ENCODE data around the gene IFT25. TPM values are rescaled to one million over a fixed set of nuclear protein-coding genes. Genes with fewer than 3 reads are reported as not detected.

IFT25 gene
- total and polyA plus RNA-seq, 2 donors (not counting 3 experiments of a cell fraction or from before 2014, with no cell fraction given) = 13.0 to 34.0 TPM

- dilution Hi-C loops (cut with MboI; ENCODE audit: extremely low pct_ligation_motif_present, low sequenced_read_pairs) = no loop called here
- ChIA-PET CTCF (no interaction called here), POLR2A (no interaction called here)
- DNase-seq (ENCODE audit: low read depth, low spot score) (no peak), FAIRE-seq (no peak)
- intact Hi-C loops (cut with micrococcal nuclease) = no loop called here
- BruUV-seq (replicated peaks) = no TSS peak
- no peak overlapping the region for H3K9ac ChIP-seq (replicated peaks; ENCODE audit: extremely low read depth, insufficient read depth, low read length)
- no peaks in the 10 kb centered on the region for H3K4me1 ChIP-seq (ENCODE audit: control insufficient read depth, extremely low read depth, insufficient read depth, low read length)
- no peaks in the 10 kb centered on the region for H3K9me3 ChIP-seq (replicated peaks; ENCODE audit: control insufficient read depth, insufficient read depth, low read length)
- no peak for TF ChIP-seq POLR2AphosphoS5 (IDR thresholded peaks at IDR 0.05; ENCODE audit: insufficient read depth, low read depth, low read length)
- TF ChIP-seq MAX (IDR thresholded peaks at IDR 0.05; ENCODE audit: insufficient read depth, insufficient read length) = no peak
- no peaks in the 10 kb centered on the region for H3K9me1 ChIP-seq (replicated peaks; ENCODE audit: control insufficient read depth, extremely low read depth, insufficient read depth, low read length)
- no peaks in the 10 kb centered on the region for H3K36me3 ChIP-seq (ENCODE audit: control insufficient read depth in 2 of 2, extremely low read depth in 1 of 2, insufficient read depth in 2 of 2, low read length in 2 of 2)
- no peak overlapping the region for H2AFZ ChIP-seq (ENCODE audit: low read depth, low read length)
- no peaks in the 10 kb centered on the region for H3K79me2 ChIP-seq (ENCODE audit: control insufficient read depth, insufficient read depth, low read length)
- H3K4me2 ChIP-seq (ENCODE audit: insufficient read depth, low read length) = no peak overlapping the region
- H3K4me3 ChIP-seq (replicated peaks in 1 of 3; ENCODE audit: insufficient read depth in 1 of 3, low read depth in 1 of 3, low read length in 3 of 3) = no peak overlapping the region
- H3K27me3 ChIP-seq (ENCODE audit: control insufficient read depth in 2 of 2, insufficient read depth in 2 of 2, low read length in 2 of 2) = no peaks in the 10 kb centered on the region
- H4K20me1 ChIP-seq (replicated peaks; ENCODE audit: control insufficient read depth, extremely low read depth, insufficient read depth, low read length) = no peaks in the 10 kb centered on the region
- no peak overlapping the region for H3K27ac ChIP-seq (ENCODE audit: insufficient read depth, low read depth, low read length)
Measured at GRCh38 chr1:53906121-53906520, 39.4 kb downstream of the IFT25 start.

- no peak for FAIRE-seq
- ChIA-PET POLR2A (no interaction called here), CTCF (no interaction called here)
Measured at GRCh38 chr1:53905509-53905908, 40.0 kb downstream of the IFT25 start.

More at GRCh38 chr1:53905509-53905908, 40.0 kb downstream of the IFT25 start:
- no peak overlapping the region for H3K4me3 ChIP-seq (replicated peaks in 1 of 3; ENCODE audit: insufficient read depth in 1 of 3, low read depth in 1 of 3, low read length in 3 of 3)
- no peaks in the 10 kb centered on the region for H3K79me2 ChIP-seq (ENCODE audit: control insufficient read depth, insufficient read depth, low read length)
- H3K4me2 ChIP-seq (ENCODE audit: insufficient read depth, low read length) = no peak overlapping the region
- no peaks in the 10 kb centered on the region for H3K9me3 ChIP-seq (replicated peaks; ENCODE audit: control insufficient read depth, insufficient read depth, low read length)
- no peak overlapping the region for H3K9ac ChIP-seq (replicated peaks; ENCODE audit: extremely low read depth, insufficient read depth, low read length)
- H3K36me3 ChIP-seq (ENCODE audit: control insufficient read depth in 2 of 2, extremely low read depth in 1 of 2, insufficient read depth in 2 of 2, low read length in 2 of 2) = no peaks in the 10 kb centered on the region
- no peaks in the 10 kb centered on the region for H3K4me1 ChIP-seq (ENCODE audit: control insufficient read depth, extremely low read depth, insufficient read depth, low read length)
- H3K27ac ChIP-seq (ENCODE audit: insufficient read depth, low read depth, low read length) = no peak overlapping the region
- TF ChIP-seq POLR2A (IDR thresholded peaks at IDR 0.05; ENCODE audit: low read depth, low read length) = no peak
- no peak for TF ChIP-seq JUN (IDR thresholded peaks at IDR 0.05; ENCODE audit: borderline replicate concordance, insufficient read depth, insufficient read length, low read depth)
- no peak for TF ChIP-seq POLR2AphosphoS5 (IDR thresholded peaks at IDR 0.05; ENCODE audit: insufficient read depth, low read depth, low read length)
- TF ChIP-seq CTCF (IDR thresholded peaks at IDR 0.05; ENCODE audit: extremely low read depth in 1 of 2, insufficient read depth in 1 of 2, low read depth in 1 of 2, low read length in 2 of 2) = no peak
- H3K27me3 ChIP-seq (ENCODE audit: control insufficient read depth in 2 of 2, insufficient read depth in 2 of 2, low read length in 2 of 2) = no peaks in the 10 kb centered on the region
- dilution Hi-C loops (cut with MboI; ENCODE audit: extremely low pct_ligation_motif_present, low sequenced_read_pairs) = no loop called here
- H3K9me1 ChIP-seq (replicated peaks; ENCODE audit: control insufficient read depth, extremely low read depth, insufficient read depth, low read length) = no peaks in the 10 kb centered on the region
- no peak for DNase-seq (ENCODE audit: low read depth, low spot score)
- no peaks in the 10 kb centered on the region for H4K20me1 ChIP-seq (replicated peaks; ENCODE audit: control insufficient read depth, extremely low read depth, insufficient read depth, low read length)
- BruUV-seq (replicated peaks) = no TSS peak
- intact Hi-C loops (cut with micrococcal nuclease) = no loop called here
- no peak overlapping the region for H2AFZ ChIP-seq (ENCODE audit: low read depth, low read length)

Measured in endothelial cell of umbilical vein (primary cell).